Testis (tissue), 3 donors: ENCODE measurements around the gene SLC5A8. TPM values are rescaled to one million over a fixed set of nuclear protein-coding genes. Genes with fewer than 3 reads are reported as not detected.

Experiments used
- polyA plus RNA-seq: library from polyadenylated mRNA; stranded (reverse); fragments of 350-450 nt; fragmentation: Illumina TruSeq; extraction: RNeasy Lipid Tissue Mini Kit (QIAGEN cat#74804); gene quantifications from one replicate; pipeline ENCODE4 v1.2.3, GENCODE V29; 2014; ENCODE audit warnings: low read depth, low replicate concordance; ENCODE audit not compliant: insufficient read depth
- small RNA-seq, 2 donors: library from RNA; depleted of rRNA; stranded (forward); fragments of <200 nt; gene quantifications; one replicate each; pipeline ENCODE3, GENCODE V24; 2016
- total RNA-seq, 2 donors: library from RNA; depleted of rRNA; stranded (reverse); fragments of >200 nt; gene quantifications; one replicate each; pipeline ENCODE4 v1.2.3, GENCODE V29; 2016

The SLC5A8 gene
- total and polyA plus RNA-seq, 3 donors from 2014 or later: 0.31 to 0.71 (median 0.40) TPM

Small RNA genes lying within 50 kb of the gene (small RNA-seq; reads per million reads assigned to genes)
- gene RNU6-768P: 0 reads per million in 2 donors

Other genes starting within 250 kb of the SLC5A8 start
- 10 to 100 TPM; 29.2 to 31.7 TPM for gene UTP20, start 69.9 kb upstream of the SLC5A8 start, total RNA-seq
- 12.7 TPM for gene UTP20, start 69.9 kb upstream of the SLC5A8 start, polyA plus RNA-seq
- 10 to 100 TPM; 60.6 to 65.2 TPM for gene ARL1, start 197.5 kb upstream of the SLC5A8 start, total RNA-seq
- gene ARL1, start 197.5 kb upstream of the SLC5A8 start, polyA plus RNA-seq: 80.7 TPM